Mesothelial cell of epicardium (in vitro differentiated cells): ENCODE data around the gene NCK2. TPM values are rescaled to one million over a fixed set of nuclear protein-coding genes. Genes with fewer than 3 reads are reported as not detected.

Source experiments
- DNase-seq, 2 experiments: peaks; one replicate each; pipeline ENCODE4 v3.0.0; 2021; ENCODE audit warnings: low spot score in 2 of 2; ENCODE audit not compliant: unreplicated experiment in 2 of 2
- H3K27ac Mint-ChIP-seq: 2 replicates; pipeline ENCODE4 v1.8.0; 2021; ENCODE audit warnings: mixed read lengths
- H3K27me3 Mint-ChIP-seq: 2 replicates; pipeline ENCODE4 v1.8.0; 2021; ENCODE audit warnings: low read depth, mixed read lengths
- H3K36me3 Mint-ChIP-seq: 2 replicates; pipeline ENCODE4 v1.8.0; 2021; ENCODE audit warnings: mixed read lengths
- H3K4me1 Mint-ChIP-seq: 2 replicates; pipeline ENCODE4 v1.8.0; 2021; ENCODE audit warnings: mixed read lengths
- H3K4me3 Mint-ChIP-seq: 2 replicates; pipeline ENCODE4 v1.8.0; 2021; ENCODE audit warnings: mild to moderate bottlenecking, moderate library complexity, mixed read lengths
- H3K9me3 Mint-ChIP-seq: 2 replicates; pipeline ENCODE4 v1.8.0; 2021; ENCODE audit warnings: mixed read lengths
- CTCF ChIP-seq: fragments of 200-600 bp; sonication (generic); IDR thresholded peaks from one replicate; pipeline ENCODE4 v1.5.0; 2021; ENCODE audit warnings: antibody characterized with exemption; ENCODE audit not compliant: unreplicated experiment
- total RNA-seq: library from RNA; stranded (reverse); gene quantifications from 3 replicates; pipeline ENCODE4 v1.2.1, GENCODE V29; 2021

The NCK2 gene
- total RNA-seq, 1 donor from 2014 or later = 59.5 TPM

DNA sequence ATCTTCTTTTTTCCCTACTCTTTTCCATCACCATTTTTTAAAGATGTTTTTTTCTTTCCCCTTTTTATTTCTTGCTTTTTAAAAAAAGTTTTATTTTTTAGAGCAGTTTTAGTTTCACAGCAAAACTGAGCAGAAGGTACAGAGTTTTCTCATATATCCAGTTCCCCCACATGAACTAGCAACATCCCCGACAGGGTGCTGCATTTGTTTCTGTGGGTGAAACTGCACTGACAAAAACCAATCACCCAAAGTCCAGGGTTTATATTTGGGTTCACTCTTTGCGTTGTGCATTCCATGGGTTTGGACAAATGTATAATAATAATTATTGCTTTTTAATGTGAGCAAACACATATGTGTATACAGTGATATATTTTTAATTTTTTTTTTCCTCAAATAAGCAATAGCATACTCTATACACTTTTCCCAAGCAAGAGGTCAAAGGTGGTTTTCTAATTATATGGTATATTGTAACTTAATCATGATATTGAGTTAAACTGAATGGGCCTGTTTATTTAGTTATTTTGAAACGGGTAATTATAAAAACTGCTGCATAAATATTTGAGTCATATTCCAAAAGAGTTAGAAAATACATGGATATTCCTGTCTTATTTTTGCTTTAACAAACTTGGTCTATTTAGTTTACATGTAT, 50.3 kb downstream of the NCK2 start:
- no peak overlapping the region for H3K4me3 Mint-ChIP-seq
- no peak for DNase-seq
- no peaks in the 10 kb centered on the region for H3K27me3 Mint-ChIP-seq
- H3K36me3 Mint-ChIP-seq = no peaks in the 10 kb centered on the region
- no peaks in the 10 kb centered on the region for H3K9me3 Mint-ChIP-seq
- no peak for TF ChIP-seq CTCF
- peak overlapping the region; percentile 88 for H3K27ac Mint-ChIP-seq
- H3K4me1 Mint-ChIP-seq = peaks cover 45% of the 10 kb centered on the region

- no peak for TF ChIP-seq CTCF
- H3K9me3 Mint-ChIP-seq = no peaks in the 10 kb centered on the region
Observed at GRCh38 chr2:105795575-105795934, 50.8 kb downstream of the NCK2 start.

GRCh38 chr2:105796131-105796638, 51.5 kb downstream of the NCK2 start:
- TF ChIP-seq CTCF = no peak
- Mint-ChIP-seq H3K9me3 (no peaks in the 10 kb centered on the region), H3K36me3 (no peaks in the 10 kb centered on the region), H3K4me1 (peaks cover 36% of the 10 kb centered on the region), H3K4me3 (no peak overlapping the region), H3K27ac (peak overlapping the region; percentile 37), H3K27me3 (no peaks in the 10 kb centered on the region)
- no peak for DNase-seq

More at GRCh38 chr2:105795575-105795934, 50.8 kb downstream of the NCK2 start:
- peak overlapping the region; percentile 88 for H3K27ac Mint-ChIP-seq
- H3K27me3 Mint-ChIP-seq = no peaks in the 10 kb centered on the region
- H3K4me1 Mint-ChIP-seq = peaks cover 42% of the 10 kb centered on the region
- H3K36me3 Mint-ChIP-seq = no peaks in the 10 kb centered on the region
- no peak overlapping the region for H3K4me3 Mint-ChIP-seq
- no peak for DNase-seq

GRCh38 chr2:105796791-105797190, 52.1 kb downstream of the NCK2 start:
- Mint-ChIP-seq H3K27ac (no peak overlapping the region), H3K4me3 (no peak overlapping the region), H3K27me3 (no peaks in the 10 kb centered on the region), H3K9me3 (no peaks in the 10 kb centered on the region), H3K36me3 (no peaks in the 10 kb centered on the region), H3K4me1 (peaks cover 31% of the 10 kb centered on the region)
- DNase-seq = no peak
- no peak for TF ChIP-seq CTCF

DNA sequence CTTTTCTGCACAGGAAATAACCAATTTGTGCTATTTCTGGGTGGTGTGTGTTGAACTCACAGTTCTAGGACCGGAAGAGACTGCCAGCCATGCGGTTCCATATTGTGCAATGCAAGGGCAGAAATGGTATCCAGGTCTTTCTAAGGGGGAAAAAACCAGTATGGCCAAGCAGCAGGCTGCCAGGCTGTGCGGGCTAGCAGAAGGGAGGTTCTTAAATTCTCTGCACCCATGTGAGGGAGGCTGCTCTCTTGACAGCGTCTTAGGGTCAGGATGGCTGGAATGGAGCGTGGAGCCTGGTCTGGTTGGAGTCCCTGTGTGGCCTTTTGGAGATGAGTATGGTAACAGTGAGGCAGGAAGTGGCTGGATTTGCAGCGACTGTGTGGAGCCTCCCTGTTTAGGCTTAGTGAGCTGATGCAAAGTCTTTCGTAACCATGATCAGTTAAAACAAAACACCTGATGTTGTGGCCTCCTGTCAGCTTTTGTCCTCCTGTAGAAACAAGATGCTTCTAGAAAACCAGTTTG, 52.6 kb downstream of the NCK2 start:
- no peak overlapping the region for H3K4me3 Mint-ChIP-seq
- TF ChIP-seq CTCF = no peak
- DNase-seq = no peak
- H3K9me3 Mint-ChIP-seq = no peaks in the 10 kb centered on the region
- peaks cover 3% of the 10 kb centered on the region for H3K36me3 Mint-ChIP-seq
- peak overlapping the region; percentile 33 for H3K27ac Mint-ChIP-seq
- H3K4me1 Mint-ChIP-seq = peaks cover 35% of the 10 kb centered on the region
- H3K27me3 Mint-ChIP-seq = no peaks in the 10 kb centered on the region
